ENCODE data around the gene ROBO3. TPM values are rescaled to one million over a fixed set of nuclear protein-coding genes. Genes with fewer than 3 reads are reported as not detected.

The ROBO3 gene
- total RNA-seq, 6 experiments from 2014 or later: 1.9 to 3.3 (median 2.6) TPM

- Mint-ChIP-seq H3K4me1 (ENCODE audit: low read depth) (peaks cover 18% of the 10 kb centered on the region), H3K27ac (no peak overlapping the region), H3K9me3 (no peaks in the 10 kb centered on the region), H3K27me3 (ENCODE audit: insufficient read depth) (peaks cover 61% of the 10 kb centered on the region), H3K4me3 (no peak overlapping the region), H3K36me3 (ENCODE audit: low read depth) (no peaks in the 10 kb centered on the region)
- TF ChIP-seq, protein P1, sequence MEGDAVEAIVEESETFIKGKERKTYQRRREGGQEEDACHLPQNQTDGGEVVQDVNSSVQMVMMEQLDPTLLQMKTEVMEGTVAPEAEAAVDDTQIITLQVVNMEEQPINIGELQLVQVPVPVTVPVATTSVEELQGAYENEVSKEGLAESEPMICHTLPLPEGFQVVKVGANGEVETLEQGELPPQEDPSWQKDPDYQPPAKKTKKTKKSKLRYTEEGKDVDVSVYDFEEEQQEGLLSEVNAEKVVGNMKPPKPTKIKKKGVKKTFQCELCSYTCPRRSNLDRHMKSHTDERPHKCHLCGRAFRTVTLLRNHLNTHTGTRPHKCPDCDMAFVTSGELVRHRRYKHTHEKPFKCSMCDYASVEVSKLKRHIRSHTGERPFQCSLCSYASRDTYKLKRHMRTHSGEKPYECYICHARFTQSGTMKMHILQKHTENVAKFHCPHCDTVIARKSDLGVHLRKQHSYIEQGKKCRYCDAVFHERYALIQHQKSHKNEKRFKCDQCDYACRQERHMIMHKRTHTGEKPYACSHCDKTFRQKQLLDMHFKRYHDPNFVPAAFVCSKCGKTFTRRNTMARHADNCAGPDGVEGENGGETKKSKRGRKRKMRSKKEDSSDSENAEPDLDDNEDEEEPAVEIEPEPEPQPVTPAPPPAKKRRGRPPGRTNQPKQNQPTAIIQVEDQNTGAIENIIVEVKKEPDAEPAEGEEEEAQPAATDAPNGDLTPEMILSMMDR (IDR thresholded peaks at IDR 0.05): peak; percentile 71
- peak; percentile 16 for DNase-seq
These were observed 2.5 kb downstream of the ROBO3 start for GRCh38 chr11:124867700-124868099.

DNA sequence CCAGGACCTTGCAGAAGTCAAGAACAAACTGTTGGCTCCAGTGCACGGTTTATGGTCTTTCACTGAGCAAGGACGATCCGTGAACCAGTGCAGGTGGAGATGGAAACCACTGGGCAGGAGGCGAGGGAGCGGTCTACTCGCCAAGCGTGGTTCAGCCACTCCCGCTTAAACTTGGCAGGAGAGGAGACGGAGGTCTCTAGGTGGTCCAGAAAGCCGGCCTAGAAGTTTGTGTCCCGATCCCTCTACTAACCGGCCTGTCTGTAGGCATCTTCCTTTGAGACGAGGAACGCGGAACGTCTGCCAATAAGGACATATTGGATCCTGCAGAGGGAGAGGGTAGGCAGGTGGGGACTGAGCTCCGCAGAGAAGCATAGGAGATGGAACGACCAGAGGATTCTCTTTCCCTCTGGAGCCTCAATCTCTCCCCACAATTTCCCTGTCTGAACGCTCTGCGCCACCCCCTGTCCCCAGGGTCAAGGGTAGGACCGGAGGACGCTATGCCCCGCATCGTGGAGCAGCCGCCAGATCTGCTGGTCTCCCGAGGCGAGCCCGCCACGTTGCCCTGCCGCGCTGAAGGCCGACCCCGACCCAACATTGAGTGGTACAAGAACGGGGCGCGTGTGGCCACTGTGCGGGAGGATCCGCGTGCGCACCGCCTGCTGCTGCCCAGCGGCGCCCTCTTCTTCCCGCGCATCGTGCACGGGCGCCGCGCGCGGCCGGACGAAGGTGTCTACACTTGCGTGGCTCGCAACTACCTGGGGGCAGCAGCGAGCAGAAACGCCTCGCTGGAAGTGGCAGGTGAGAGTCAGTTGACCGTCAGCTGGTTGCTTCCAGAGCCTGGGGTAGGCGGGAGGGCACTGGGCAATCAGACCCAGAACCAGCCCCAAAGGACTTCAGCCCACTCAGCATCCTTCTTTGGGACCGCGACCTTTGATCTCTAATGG is 3.4 kb downstream of the ROBO3 start:
- H3K9me3 Mint-ChIP-seq: no peaks in the 10 kb centered on the region
- H3K27ac Mint-ChIP-seq: no peak overlapping the region
- no peaks in the 10 kb centered on the region for H3K36me3 Mint-ChIP-seq (ENCODE audit: low read depth)
- DNase-seq: no peak
- no peak overlapping the region for H3K4me3 Mint-ChIP-seq
- TF ChIP-seq, protein P1 (IDR thresholded peaks at IDR 0.05): no peak
- H3K4me1 Mint-ChIP-seq (ENCODE audit: low read depth): peaks cover 9% of the 10 kb centered on the region
- H3K27me3 Mint-ChIP-seq (ENCODE audit: insufficient read depth): peaks cover 61% of the 10 kb centered on the region

DNA sequence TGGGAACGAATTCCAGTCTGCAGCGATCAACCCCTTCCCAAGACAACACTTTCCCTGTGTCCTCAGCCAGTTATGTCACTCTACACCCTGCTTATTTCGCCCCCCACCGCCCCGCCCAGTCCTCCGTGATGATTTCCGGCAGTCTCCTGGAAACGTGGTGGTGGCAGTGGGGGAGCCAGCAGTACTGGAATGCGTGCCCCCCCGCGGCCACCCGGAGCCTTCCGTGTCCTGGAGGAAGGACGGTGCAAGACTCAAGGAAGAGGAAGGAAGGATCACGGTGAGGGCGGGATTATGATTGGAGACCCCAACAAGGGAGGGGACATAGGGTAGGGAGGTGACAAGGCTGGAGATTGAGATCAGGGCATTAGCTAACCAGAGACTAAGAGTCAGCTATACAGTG is 4.1 kb downstream of the ROBO3 start:
- H3K4me1 Mint-ChIP-seq (ENCODE audit: low read depth): peaks cover 6% of the 10 kb centered on the region

GRCh38 chr11:124869856-124870387 is 4.7 kb downstream of the ROBO3 start:
- TF ChIP-seq, protein P1 (IDR thresholded peaks at IDR 0.05): no peak
- no peaks in the 10 kb centered on the region for H3K9me3 Mint-ChIP-seq
- peaks cover 6% of the 10 kb centered on the region for H3K4me1 Mint-ChIP-seq (ENCODE audit: low read depth)
- no peaks in the 10 kb centered on the region for H3K36me3 Mint-ChIP-seq (ENCODE audit: low read depth)
- peaks cover 56% of the 10 kb centered on the region for H3K27me3 Mint-ChIP-seq (ENCODE audit: insufficient read depth)
- no peak for DNase-seq
- no peak overlapping the region for H3K27ac Mint-ChIP-seq
- H3K4me3 Mint-ChIP-seq: no peak overlapping the region

More for the DNA sequence above, 4.1 kb downstream of the ROBO3 start:
- Mint-ChIP-seq H3K27me3 (ENCODE audit: insufficient read depth) (peaks cover 62% of the 10 kb centered on the region), H3K9me3 (no peaks in the 10 kb centered on the region), H3K4me3 (no peak overlapping the region), H3K36me3 (ENCODE audit: low read depth) (no peaks in the 10 kb centered on the region), H3K27ac (no peak overlapping the region)
- TF ChIP-seq, protein P1 (IDR thresholded peaks at IDR 0.05): no peak
- no peak for DNase-seq

- Mint-ChIP-seq H3K27me3 (ENCODE audit: insufficient read depth) (peaks cover 54% of the 10 kb centered on the region), H3K4me3 (no peak overlapping the region), H3K27ac (no peak overlapping the region), H3K9me3 (no peaks in the 10 kb centered on the region), H3K4me1 (ENCODE audit: low read depth) (peaks cover 8% of the 10 kb centered on the region), H3K36me3 (ENCODE audit: low read depth) (no peaks in the 10 kb centered on the region)
- no peak for DNase-seq
- TF ChIP-seq, protein P1 (IDR thresholded peaks at IDR 0.05): no peak
These were observed 5.2 kb downstream of the ROBO3 start for GRCh38 chr11:124870430-124870829.

Data from HFFc6 (cell line).